Loucy (cell line): Measurements from ENCODE around the gene KCNMA1.

ENCODE experiments used
- H2AFZ ChIP-seq: fragments of 200-600 bp; sonication (generic); 2 replicates; pipeline ENCODE4 v1.6.0; 2016; ENCODE audit warnings: antibody characterized with exemption, mild to moderate bottlenecking, low read length, moderate library complexity
- H3F3A ChIP-seq: fragments of 200-600 bp; 2 replicates; pipeline ENCODE4 v1.6.0; 2016; ENCODE audit warnings: antibody characterized with exemption, low read depth, mild to moderate bottlenecking
- H3K27me3 ChIP-seq: fragments of 200-600 bp; sonication (generic); 2 replicates; pipeline ENCODE4 v1.6.1; 2014; ENCODE audit warnings: low read length, mild to moderate bottlenecking; ENCODE audit not compliant: insufficient read depth, poor library complexity, severe bottlenecking
- H3K36me3 ChIP-seq: fragments of 200-600 bp; sonication (generic); 2 replicates; pipeline ENCODE4 v1.6.1; 2016; ENCODE audit warnings: low read length; ENCODE audit not compliant: insufficient read depth
- H3K4me1 ChIP-seq: fragments of 200-600 bp; sonication (generic); 2 replicates; pipeline ENCODE4 v1.5.1; 2014; ENCODE audit warnings: low read length, mild to moderate bottlenecking; ENCODE audit not compliant: insufficient read depth, poor library complexity, severe bottlenecking
- H3K4me2 ChIP-seq: fragments of 200-600 bp; sonication (generic); 2 replicates; pipeline ENCODE4 v1.6.0; 2014; ENCODE audit warnings: antibody characterized with exemption, low read length, low read depth, mild to moderate bottlenecking; ENCODE audit not compliant: poor library complexity, severe bottlenecking
- H3K4me3 ChIP-seq: fragments of 200-600 bp; sonication (generic); 2 replicates; pipeline ENCODE4 v1.5.1; 2014; ENCODE audit warnings: low read length, mild to moderate bottlenecking, mixed read lengths; ENCODE audit not compliant: poor library complexity, severe bottlenecking
- H3K79me2 ChIP-seq: fragments of 200-600 bp; sonication (generic); 2 replicates; pipeline ENCODE4 v1.6.1; 2014; ENCODE audit warnings: low read length; ENCODE audit not compliant: insufficient read depth
- H3K9ac ChIP-seq: fragments of 200-600 bp; sonication (generic); 2 replicates; pipeline ENCODE4 v1.6.0; 2014; ENCODE audit warnings: mild to moderate bottlenecking, low read depth, low read length, moderate library complexity; ENCODE audit not compliant: poor library complexity, severe bottlenecking
- H3K9me2 ChIP-seq: fragments of 200-600 bp; sonication (generic); replicated peaks from 2 replicates; pipeline ENCODE4 v1.6.1; 2016; ENCODE audit warnings: low read depth, low read length, mixed read lengths
- H3K9me3 ChIP-seq: fragments of 200-600 bp; sonication (generic); 2 replicates; pipeline ENCODE4 v1.6.1; 2014; ENCODE audit warnings: mild to moderate bottlenecking, antibody characterized with exemption, low read length, low read depth; ENCODE audit not compliant: insufficient read depth
- H4K20me1 ChIP-seq: fragments of 200-600 bp; sonication (generic); 2 replicates; pipeline ENCODE4 v1.6.0; 2014; ENCODE audit warnings: antibody characterized with exemption, low read length, mild to moderate bottlenecking; ENCODE audit not compliant: insufficient read depth, poor library complexity, severe bottlenecking
- CTCF ChIP-seq: fragments of 200-600 bp; sonication (generic); conservative IDR thresholded peaks from 2 replicates; pipeline ENCODE4 v1.5.1; 2014; ENCODE audit warnings: mild to moderate bottlenecking, antibody characterized with exemption, low read length
- EZH2phosphoT487 ChIP-seq: fragments of 200-600 bp; IDR thresholded peaks from 2 replicates; pipeline ENCODE4 v1.6.1; 2018; ENCODE audit warnings: antibody characterized with exemption, mild to moderate bottlenecking, moderate library complexity, borderline replicate concordance

Gene KCNMA1

DNA sequence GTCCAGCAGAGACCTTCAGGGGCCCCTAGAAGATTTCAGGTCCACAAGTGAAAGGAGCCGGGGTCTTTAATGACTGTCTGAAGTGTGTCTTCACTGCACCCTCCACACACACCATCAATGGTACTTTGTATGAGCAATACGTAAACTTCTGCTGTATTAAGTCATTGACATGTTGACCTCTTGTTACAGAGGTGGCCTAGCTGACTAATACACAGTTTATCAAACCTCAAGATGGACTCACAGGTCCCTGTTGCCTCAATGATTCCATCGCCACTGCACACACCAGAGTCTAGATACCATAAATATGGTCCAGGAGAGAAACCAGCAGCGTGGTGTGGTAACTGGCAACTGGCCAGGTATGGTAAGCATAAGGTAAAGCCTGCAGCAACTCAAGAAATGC is 19.5 kb downstream of the KCNMA1 start:
- H3K79me2 ChIP-seq, result no peaks in the 10 kb centered on the region
- H2AFZ ChIP-seq, result no peak overlapping the region
- H3F3A ChIP-seq, result no peaks in the 10 kb centered on the region
- no peak overlapping the region for H3K9ac ChIP-seq
- TF ChIP-seq EZH2phosphoT487 (no peak), CTCF (no peak)
- no peaks in the 10 kb centered on the region for H4K20me1 ChIP-seq
- no peaks in the 10 kb centered on the region for H3K27me3 ChIP-seq
- no peaks in the 10 kb centered on the region for H3K9me2 ChIP-seq
- H3K4me3 ChIP-seq, result no peak overlapping the region
- no peak overlapping the region for H3K4me2 ChIP-seq
- no peaks in the 10 kb centered on the region for H3K9me3 ChIP-seq
- peaks cover 10% of the 10 kb centered on the region for H3K4me1 ChIP-seq
- H3K36me3 ChIP-seq, result no peaks in the 10 kb centered on the region

DNA sequence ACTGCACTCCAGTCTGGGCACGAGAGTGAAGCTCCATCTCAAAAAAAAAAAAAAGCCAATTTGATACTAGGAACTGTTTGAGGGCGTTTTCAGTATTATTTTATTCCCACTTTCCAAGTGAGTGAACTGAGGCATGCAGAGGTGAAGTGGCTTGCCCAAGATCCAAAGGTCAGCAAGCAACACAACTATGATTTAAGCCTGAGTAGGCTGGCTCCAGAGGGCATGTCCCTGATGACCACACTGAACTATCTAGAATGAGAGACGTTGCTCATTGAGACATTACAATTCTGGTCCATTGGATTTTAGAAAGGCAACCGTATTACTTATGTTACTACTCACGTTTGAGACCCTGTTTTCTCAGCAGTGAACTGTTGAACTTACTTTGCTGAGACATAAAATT is 20.8 kb downstream of the KCNMA1 start:
- H3K4me1 ChIP-seq, result peaks cover 10% of the 10 kb centered on the region
- no peak overlapping the region for H3K9ac ChIP-seq
- no peaks in the 10 kb centered on the region for H3F3A ChIP-seq
- H3K9me2 ChIP-seq, result no peaks in the 10 kb centered on the region
- H3K4me3 ChIP-seq, result no peak overlapping the region
- no peaks in the 10 kb centered on the region for H3K79me2 ChIP-seq
- no peaks in the 10 kb centered on the region for H3K9me3 ChIP-seq
- H3K36me3 ChIP-seq, result no peaks in the 10 kb centered on the region
- TF ChIP-seq EZH2phosphoT487, result no peak
- no peak for TF ChIP-seq CTCF
- H3K4me2 ChIP-seq, result no peak overlapping the region
- no peaks in the 10 kb centered on the region for H3K27me3 ChIP-seq
- no peaks in the 10 kb centered on the region for H4K20me1 ChIP-seq
- H2AFZ ChIP-seq, result no peak overlapping the region

DNA sequence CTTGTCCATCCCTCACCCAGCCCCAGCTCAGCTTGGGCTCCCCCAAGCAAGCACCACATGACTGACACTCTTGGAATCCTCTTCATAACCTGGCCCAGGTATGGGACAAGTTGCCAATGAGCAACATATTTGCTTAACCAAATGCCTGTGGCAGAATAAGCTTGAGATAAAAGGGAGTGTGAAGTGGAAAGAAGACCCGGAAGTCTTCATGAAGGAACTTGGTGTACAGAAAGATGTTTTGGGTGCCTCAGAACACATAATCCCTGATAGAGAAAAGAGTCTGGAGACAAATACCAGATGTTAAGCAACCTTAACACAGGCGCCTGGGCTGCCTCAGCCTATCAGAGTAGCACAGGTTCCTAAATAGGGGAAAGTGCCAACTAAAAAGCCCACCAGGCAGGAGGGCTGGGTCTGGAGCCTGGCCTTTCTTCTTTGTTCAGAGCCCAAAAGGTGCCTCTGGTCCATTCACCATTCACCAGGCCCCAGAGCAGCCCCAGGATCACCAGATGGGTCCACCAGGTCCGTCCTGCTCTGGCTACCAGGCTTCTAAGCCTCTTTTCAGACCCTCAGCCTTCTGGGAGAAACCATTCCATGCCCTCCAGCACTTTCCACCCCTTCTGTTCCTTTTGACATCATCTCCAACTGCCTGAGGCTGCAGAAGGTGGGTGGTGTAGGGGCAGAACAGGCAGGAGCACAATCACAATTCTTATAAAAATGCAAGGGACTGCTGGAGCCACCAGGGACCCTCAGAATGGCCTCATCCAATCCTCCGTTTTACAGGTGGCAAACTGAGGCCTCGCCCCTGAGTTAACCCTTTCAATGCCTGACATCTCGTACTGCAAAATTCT is 22.6 kb downstream of the KCNMA1 start:
- Histone ChIP-seq H3K4me1 (no peaks in the 10 kb centered on the region), H3K9me3 (no peaks in the 10 kb centered on the region), H3K9ac (no peak overlapping the region), H3K27me3 (no peaks in the 10 kb centered on the region), H3K4me3 (no peak overlapping the region), H2AFZ (no peak overlapping the region), H3K4me2 (no peak overlapping the region), H3K36me3 (no peaks in the 10 kb centered on the region), H3K9me2 (no peaks in the 10 kb centered on the region), H4K20me1 (no peaks in the 10 kb centered on the region), H3F3A (no peaks in the 10 kb centered on the region), H3K79me2 (no peaks in the 10 kb centered on the region)
- no peak for TF ChIP-seq EZH2phosphoT487
